ENCODE results near the gene ANTKMT. TPM values are rescaled to one million over a fixed set of nuclear protein-coding genes. Genes with fewer than 3 reads are reported as not detected.
"Not testable (repeated sequence)": the region's sequence is repeated elsewhere in the genome, so short reads cannot be mapped to it uniquely, and the experiment has no call there.

The ANTKMT gene
- total RNA-seq, 1 experiment from 2014 or later: 49.6 TPM

- intact Hi-C loops (cut with micrococcal nuclease; ENCODE audit: unreplicated experiment): loop anchor here (5.0 kb wide), 1 partner anchor 75 kb away; the partner anchor contains the start of genes CHTF18 and RPUSD1
Measured at GRCh38 chr16:712740-713250, 8.2 kb upstream of the ANTKMT start.

DNA sequence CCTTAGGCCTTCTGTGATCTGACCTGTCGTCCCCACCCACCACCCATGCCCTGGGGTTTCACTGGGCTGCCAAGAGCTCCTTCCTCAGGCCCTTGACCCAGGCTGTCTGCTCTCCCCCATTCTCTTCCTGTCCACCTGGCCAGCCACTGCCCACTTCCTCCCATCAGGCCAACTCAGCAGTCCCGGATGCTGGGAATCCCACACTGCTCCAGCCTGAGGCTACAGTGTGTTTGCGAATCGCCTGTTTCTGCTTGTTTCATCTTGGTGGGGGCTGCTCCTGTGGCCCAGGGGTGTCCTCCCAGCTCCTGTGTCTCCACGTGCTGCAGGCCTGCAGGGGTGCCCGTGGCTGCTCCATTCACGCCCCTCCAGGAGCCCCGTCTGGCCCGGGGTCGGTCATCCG is 6.9 kb upstream of the ANTKMT start:
- TF ChIP-seq, protein P1, sequence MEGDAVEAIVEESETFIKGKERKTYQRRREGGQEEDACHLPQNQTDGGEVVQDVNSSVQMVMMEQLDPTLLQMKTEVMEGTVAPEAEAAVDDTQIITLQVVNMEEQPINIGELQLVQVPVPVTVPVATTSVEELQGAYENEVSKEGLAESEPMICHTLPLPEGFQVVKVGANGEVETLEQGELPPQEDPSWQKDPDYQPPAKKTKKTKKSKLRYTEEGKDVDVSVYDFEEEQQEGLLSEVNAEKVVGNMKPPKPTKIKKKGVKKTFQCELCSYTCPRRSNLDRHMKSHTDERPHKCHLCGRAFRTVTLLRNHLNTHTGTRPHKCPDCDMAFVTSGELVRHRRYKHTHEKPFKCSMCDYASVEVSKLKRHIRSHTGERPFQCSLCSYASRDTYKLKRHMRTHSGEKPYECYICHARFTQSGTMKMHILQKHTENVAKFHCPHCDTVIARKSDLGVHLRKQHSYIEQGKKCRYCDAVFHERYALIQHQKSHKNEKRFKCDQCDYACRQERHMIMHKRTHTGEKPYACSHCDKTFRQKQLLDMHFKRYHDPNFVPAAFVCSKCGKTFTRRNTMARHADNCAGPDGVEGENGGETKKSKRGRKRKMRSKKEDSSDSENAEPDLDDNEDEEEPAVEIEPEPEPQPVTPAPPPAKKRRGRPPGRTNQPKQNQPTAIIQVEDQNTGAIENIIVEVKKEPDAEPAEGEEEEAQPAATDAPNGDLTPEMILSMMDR (IDR thresholded peaks at IDR 0.05; ENCODE audit: unreplicated experiment): no peak
- H3K27me3 Mint-ChIP-seq (ENCODE audit: unreplicated experiment): peaks cover 27% of the 10 kb centered on the region
- no peak for DNase-seq
- H3K27ac Mint-ChIP-seq (ENCODE audit: unreplicated experiment): no peak overlapping the region
- H3K4me3 Mint-ChIP-seq (ENCODE audit: low read depth, unreplicated experiment): peak overlapping the region; percentile 78
- CTCF ChIA-PET: interaction anchor here (0.6 kb wide), 1 partner anchor 154 kb away, joined by 3 read pairs; no protein-coding TSS in a partner anchor
- no peaks in the 10 kb centered on the region for H3K9me3 Mint-ChIP-seq (ENCODE audit: low read depth, unreplicated experiment)
- peaks cover 15% of the 10 kb centered on the region for H3K4me1 Mint-ChIP-seq (ENCODE audit: low read depth, unreplicated experiment)
- BruUV-seq (replicated peaks): no TSS peak
- H3K36me3 Mint-ChIP-seq (ENCODE audit: insufficient read depth, unreplicated experiment): peaks cover 54% of the 10 kb centered on the region
- intact Hi-C loops (cut with micrococcal nuclease; ENCODE audit: unreplicated experiment): loop anchor here (5.0 kb wide), 1 partner anchor 73 kb away; the partner anchor contains the start of genes CHTF18 and RPUSD1

More at GRCh38 chr16:712740-713250, 8.2 kb upstream of the ANTKMT start:
- H3K9me3 Mint-ChIP-seq (ENCODE audit: low read depth, unreplicated experiment); H3K4me3 Mint-ChIP-seq (ENCODE audit: low read depth, unreplicated experiment); H3K4me1 Mint-ChIP-seq (ENCODE audit: low read depth, unreplicated experiment); BruUV-seq (replicated peaks): not testable (repeated sequence)
- DNase-seq: peak; percentile 91
- Mint-ChIP-seq H3K36me3 (ENCODE audit: insufficient read depth, unreplicated experiment) (peaks cover 41% of the 10 kb centered on the region), H3K27ac (ENCODE audit: unreplicated experiment) (peak overlapping the region; percentile 52), H3K27me3 (ENCODE audit: unreplicated experiment) (peaks cover 40% of the 10 kb centered on the region)
- TF ChIP-seq, protein P1 (IDR thresholded peaks at IDR 0.05; ENCODE audit: unreplicated experiment): peak; percentile 84
- CTCF ChIA-PET: interaction anchor here (0.6 to 1.4 kb wide), 12 partner anchors 8 to 345 kb away, joined by 3 to 9 read pairs (median 4); partner anchors contain the start of genes ANTKMT, CHTF18, CIAO3 and RPUSD1

DNA sequence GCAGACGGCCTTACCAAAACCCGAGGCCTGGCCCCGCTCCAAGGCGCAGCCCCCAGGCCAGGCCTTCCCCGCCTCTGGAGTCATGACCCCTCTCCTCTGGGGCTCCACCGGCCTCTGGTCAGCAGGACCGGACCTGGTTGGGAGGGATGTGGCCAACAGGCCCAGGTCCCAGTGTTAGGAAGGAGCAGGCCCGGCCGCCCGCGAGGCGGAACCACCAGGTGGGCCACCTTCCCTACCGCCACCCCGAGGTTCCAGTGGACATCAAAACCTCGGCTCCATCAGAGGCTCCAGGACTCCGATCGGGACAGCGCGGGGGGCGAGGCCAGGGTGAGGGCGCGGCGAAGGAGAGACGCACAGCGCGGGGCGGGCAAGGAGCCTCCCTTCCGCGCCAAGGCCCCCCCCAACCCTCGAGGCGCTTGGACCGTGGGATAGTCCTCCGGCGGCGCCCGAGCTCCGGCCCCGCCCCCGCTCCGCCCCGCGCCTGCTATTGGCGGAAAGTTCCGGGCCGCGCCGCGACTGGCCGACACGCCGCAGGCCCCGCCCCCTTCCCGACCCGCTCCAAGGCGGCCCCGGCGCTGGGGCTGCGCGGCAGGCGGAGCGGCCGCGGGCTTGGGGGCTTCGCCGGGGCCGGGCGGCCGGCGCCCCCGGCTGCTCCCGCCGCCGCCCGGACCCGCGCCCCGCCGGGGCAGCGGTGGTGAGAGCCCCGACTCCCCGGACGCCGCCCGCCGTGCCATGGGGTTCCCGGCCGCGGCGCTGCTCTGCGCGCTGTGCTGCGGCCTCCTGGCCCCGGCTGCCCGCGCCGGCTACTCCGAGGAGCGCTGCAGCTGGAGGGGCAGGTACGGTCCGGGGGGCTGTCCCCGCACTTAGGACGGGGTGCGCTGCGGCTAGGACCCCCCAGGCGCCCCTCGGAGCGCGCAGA is 6.1 kb upstream of the ANTKMT start, which contains the start of gene METRN:
METRN (plus strand) TSS at position 561 of the 919 bp plus-strand sequence; CDS start at position 733, 172 bp downstream.
- Mint-ChIP-seq H3K4me3 (ENCODE audit: low read depth, unreplicated experiment) (peak within 1 kb of the TSS; percentile 78), H3K27ac (ENCODE audit: unreplicated experiment) (peak within 1 kb of the TSS; percentile 83), H3K36me3 (ENCODE audit: insufficient read depth, unreplicated experiment) (peaks cover 62% of the 10 kb centered on the region), H3K9me3 (ENCODE audit: low read depth, unreplicated experiment) (no peaks in the 10 kb centered on the region), H3K4me1 (ENCODE audit: low read depth, unreplicated experiment) (peaks cover 22% of the 10 kb centered on the region), H3K27me3 (ENCODE audit: unreplicated experiment) (peaks cover 19% of the 10 kb centered on the region)
- DNase-seq: peak; percentile 98
- TF ChIP-seq, protein P1 (IDR thresholded peaks at IDR 0.05; ENCODE audit: unreplicated experiment): no peak
- intact Hi-C loops (cut with micrococcal nuclease; ENCODE audit: unreplicated experiment): loop anchor here (5.0 kb wide), 1 partner anchor 72 kb away; the partner anchor contains the start of genes CHTF18 and RPUSD1
- BruUV-seq (replicated peaks): no TSS peak
- CTCF ChIA-PET: interaction anchor here (0.6 to 1.1 kb wide), 2 partner anchors 20 to 43 kb away, joined by 3 to 4 read pairs; no protein-coding TSS in a partner anchor

DNA sequence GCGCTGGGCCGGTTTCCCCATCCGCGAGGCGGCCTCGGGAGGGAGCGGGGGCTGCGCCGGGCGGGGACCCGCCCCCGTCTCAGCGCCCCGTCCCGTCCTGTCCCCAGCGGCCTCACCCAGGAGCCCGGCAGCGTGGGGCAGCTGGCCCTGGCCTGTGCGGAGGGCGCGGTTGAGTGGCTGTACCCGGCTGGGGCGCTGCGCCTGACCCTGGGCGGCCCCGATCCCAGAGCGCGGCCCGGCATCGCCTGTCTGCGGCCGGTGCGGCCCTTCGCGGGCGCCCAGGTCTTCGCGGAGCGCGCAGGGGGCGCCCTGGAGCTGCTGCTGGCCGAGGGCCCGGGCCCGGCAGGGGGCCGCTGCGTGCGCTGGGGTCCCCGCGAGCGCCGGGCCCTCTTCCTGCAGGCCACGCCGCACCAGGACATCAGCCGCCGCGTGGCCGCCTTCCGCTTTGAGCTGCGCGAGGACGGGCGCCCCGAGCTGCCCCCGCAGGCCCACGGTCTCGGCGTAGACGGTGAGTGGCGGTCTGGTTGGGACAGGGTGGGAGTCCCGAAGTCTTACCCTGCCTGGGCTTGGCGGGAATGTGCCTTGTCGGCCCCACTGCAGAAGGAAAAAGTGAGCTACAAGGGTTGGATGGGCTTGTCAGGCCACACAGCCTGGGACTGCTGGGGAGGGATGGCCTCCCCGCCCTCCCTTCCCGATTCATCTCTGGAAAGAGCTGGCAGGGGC is 5.3 kb upstream of the ANTKMT start:
- peak overlapping the region; percentile 83 for H3K27ac Mint-ChIP-seq (ENCODE audit: unreplicated experiment)

More for the DNA sequence above, 5.3 kb upstream of the ANTKMT start:
- Mint-ChIP-seq H3K27me3 (ENCODE audit: unreplicated experiment) (peaks cover 11% of the 10 kb centered on the region), H3K4me3 (ENCODE audit: low read depth, unreplicated experiment) (peak overlapping the region; percentile 78), H3K4me1 (ENCODE audit: low read depth, unreplicated experiment) (peaks cover 27% of the 10 kb centered on the region), H3K9me3 (ENCODE audit: low read depth, unreplicated experiment) (no peaks in the 10 kb centered on the region), H3K36me3 (ENCODE audit: insufficient read depth, unreplicated experiment) (peaks cover 70% of the 10 kb centered on the region)
- peak; percentile 63 for DNase-seq
- intact Hi-C loops (cut with micrococcal nuclease; ENCODE audit: unreplicated experiment): no loop called here
- TF ChIP-seq, protein P1 (IDR thresholded peaks at IDR 0.05; ENCODE audit: unreplicated experiment): no peak
- BruUV-seq (replicated peaks): no TSS peak
- CTCF ChIA-PET: interaction anchor here (0.7 to 1.3 kb wide), 5 partner anchors 10 to 69 kb away, joined by 3 to 10 read pairs (median 4); partner anchors contain the start of genes CCDC78, CIAO3 and HAGHL

All from Calu3 (cell line).